ENCODE data around the gene PTPRC. TPM values are rescaled to one million over a fixed set of nuclear protein-coding genes. Genes with fewer than 3 reads are reported as not detected.

Gene PTPRC
- total RNA-seq, 1 experiment from 2014 or later, result 0.11 TPM

DNA sequence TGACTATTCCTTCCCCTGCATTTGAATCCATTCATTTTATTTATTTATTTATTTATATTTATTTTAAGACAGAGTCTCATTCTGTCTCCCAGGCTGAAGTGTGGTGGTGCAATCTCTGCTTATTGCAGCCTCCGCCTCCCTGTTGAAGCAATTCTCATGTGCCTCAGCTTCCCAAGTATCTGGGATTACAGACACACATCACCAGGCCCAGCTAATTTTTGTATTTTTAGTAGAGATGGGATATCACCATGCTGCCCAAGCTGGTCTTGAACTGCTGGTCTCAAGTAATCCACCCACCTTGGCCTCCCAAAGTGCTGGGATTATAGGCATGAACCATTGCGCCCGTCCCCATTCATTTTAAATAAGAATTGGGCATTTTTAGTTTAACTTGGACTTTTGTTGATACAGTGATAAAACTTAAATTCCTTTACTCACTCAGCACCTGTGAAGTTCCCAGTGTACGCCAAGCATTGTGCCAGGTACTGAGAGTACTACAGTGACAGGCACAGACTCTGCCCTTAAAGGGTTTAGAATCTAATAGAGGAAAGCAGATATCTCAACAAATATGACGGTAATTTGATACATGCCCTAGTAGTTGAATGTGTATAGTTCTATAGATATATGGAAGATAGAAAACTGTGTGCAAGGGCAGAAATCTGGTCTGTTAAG is 90.5 kb downstream of the PTPRC start:
- intact Hi-C loops (cut with micrococcal nuclease), result no loop called here
- H4K20me1 ChIP-seq (ENCODE audit: low read length), result no peaks in the 10 kb centered on the region
- no peak overlapping the region for H3K9ac ChIP-seq (ENCODE audit: low read length)
- POLR2A ChIA-PET (ENCODE audit: unreplicated experiment), result interaction anchor here (0.6 kb wide), 1 partner anchor 461 kb away, joined by 5 read pairs; no protein-coding TSS in a partner anchor
- no peaks in the 10 kb centered on the region for H3K4me1 ChIP-seq (ENCODE audit: insufficient read depth, low read length)
- no TSS peak for BruUV-seq (replicated peaks)
- H3K9me3 ChIP-seq (ENCODE audit: low read length), result no peaks in the 10 kb centered on the region
- H3K9me2 ChIP-seq (replicated peaks; ENCODE audit: low read length), result no peaks in the 10 kb centered on the region
- H3K36me3 ChIP-seq (ENCODE audit: low read depth, low read length), result no peaks in the 10 kb centered on the region
- ATAC-seq (no peak), DNase-seq (no peak)
- H2AFZ ChIP-seq (ENCODE audit: low read length), result no peak overlapping the region
- no peak overlapping the region for H3K27ac ChIP-seq (ENCODE audit: low read length)
- TF ChIP-seq EZH2phosphoT487 (IDR thresholded peaks at IDR 0.05; ENCODE audit: borderline replicate concordance, low read length), result no peak
- no peak for TF ChIP-seq CTCF (conservative IDR thresholded peaks at IDR 0.05; ENCODE audit: low read depth, low read length)
- TF ChIP-seq EZH2 (IDR thresholded peaks at IDR 0.05; ENCODE audit: low read length, unreplicated experiment), result no peak
- H3K79me2 ChIP-seq (ENCODE audit: low read length), result no peaks in the 10 kb centered on the region
- no peak overlapping the region for H3K4me2 ChIP-seq (ENCODE audit: low read length)
- H3K27me3 ChIP-seq (ENCODE audit: low read length), result no peaks in the 10 kb centered on the region
- CTCF ChIA-PET, result no interaction called here
- H3K4me3 ChIP-seq (ENCODE audit: low read length), result no peak overlapping the region
- H3F3A ChIP-seq (ENCODE audit: low read length, unreplicated experiment), result no peaks in the 10 kb centered on the region

GRCh38 chr1:198730952-198731351 is 92.1 kb downstream of the PTPRC start:
- no peak overlapping the region for H3K9ac ChIP-seq (ENCODE audit: low read length)
- no peak overlapping the region for H3K4me2 ChIP-seq (ENCODE audit: low read length)
- ChIA-PET CTCF (no interaction called here), POLR2A (ENCODE audit: unreplicated experiment) (no interaction called here)
- DNase-seq (no peak), ATAC-seq (no peak)
- H3K9me3 ChIP-seq (ENCODE audit: low read length), result no peaks in the 10 kb centered on the region
- TF ChIP-seq EZH2 (IDR thresholded peaks at IDR 0.05; ENCODE audit: low read length, unreplicated experiment) (no peak), EZH2phosphoT487 (IDR thresholded peaks at IDR 0.05; ENCODE audit: borderline replicate concordance, low read length) (no peak), CTCF (conservative IDR thresholded peaks at IDR 0.05; ENCODE audit: low read depth, low read length) (no peak)
- H3K79me2 ChIP-seq (ENCODE audit: low read length), result no peaks in the 10 kb centered on the region
- H4K20me1 ChIP-seq (ENCODE audit: low read length), result no peaks in the 10 kb centered on the region
- intact Hi-C loops (cut with micrococcal nuclease), result no loop called here
- no peaks in the 10 kb centered on the region for H3F3A ChIP-seq (ENCODE audit: low read length, unreplicated experiment)
- BruUV-seq (replicated peaks), result no TSS peak
- H3K36me3 ChIP-seq (ENCODE audit: low read depth, low read length), result no peaks in the 10 kb centered on the region
- H3K27ac ChIP-seq (ENCODE audit: low read length), result no peak overlapping the region
- no peaks in the 10 kb centered on the region for H3K27me3 ChIP-seq (ENCODE audit: low read length)
- H3K4me3 ChIP-seq (ENCODE audit: low read length), result no peak overlapping the region
- H3K4me1 ChIP-seq (ENCODE audit: insufficient read depth, low read length), result no peaks in the 10 kb centered on the region
- H2AFZ ChIP-seq (ENCODE audit: low read length), result no peak overlapping the region
- no peaks in the 10 kb centered on the region for H3K9me2 ChIP-seq (replicated peaks; ENCODE audit: low read length)

DNA sequence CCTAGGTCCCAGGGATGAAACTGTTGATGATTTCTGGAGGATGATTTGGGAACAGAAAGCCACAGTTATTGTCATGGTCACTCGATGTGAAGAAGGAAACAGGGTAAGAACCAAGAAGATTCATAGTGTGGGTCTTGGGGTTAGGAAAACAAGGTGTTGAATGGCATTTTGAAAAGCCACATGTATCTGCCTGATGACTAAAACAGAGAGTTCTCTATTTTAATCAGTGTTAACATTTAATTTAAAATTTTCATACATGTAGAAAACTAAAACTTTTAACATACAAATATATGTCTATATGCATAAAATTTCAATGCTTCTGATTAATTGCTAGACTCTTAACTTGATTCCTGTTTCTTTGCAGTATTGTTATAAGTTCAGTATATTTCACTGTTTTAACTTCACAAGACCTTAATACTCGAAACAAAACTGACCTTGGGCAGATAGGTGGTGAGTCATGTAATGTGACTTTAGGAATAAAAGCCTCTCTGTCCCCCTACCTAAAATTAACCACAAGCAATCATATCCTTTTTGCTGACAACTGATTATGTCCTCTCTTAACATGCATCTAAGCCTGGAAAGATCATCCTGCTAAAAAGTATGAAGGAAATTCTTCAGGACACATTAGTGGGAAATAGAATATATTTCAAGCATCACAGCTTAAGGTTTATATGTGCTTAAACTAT is 95.6 kb downstream of the PTPRC start:
- Histone ChIP-seq H3F3A (ENCODE audit: low read length, unreplicated experiment) (no peaks in the 10 kb centered on the region), H3K9me2 (replicated peaks; ENCODE audit: low read length) (no peaks in the 10 kb centered on the region), H3K4me2 (ENCODE audit: low read length) (no peak overlapping the region), H3K9ac (ENCODE audit: low read length) (no peak overlapping the region), H3K79me2 (ENCODE audit: low read length) (no peaks in the 10 kb centered on the region), H4K20me1 (ENCODE audit: low read length) (no peaks in the 10 kb centered on the region), H3K27ac (ENCODE audit: low read length) (no peak overlapping the region), H3K9me3 (ENCODE audit: low read length) (no peaks in the 10 kb centered on the region), H3K36me3 (ENCODE audit: low read depth, low read length) (no peaks in the 10 kb centered on the region), H3K4me1 (ENCODE audit: insufficient read depth, low read length) (no peaks in the 10 kb centered on the region), H2AFZ (ENCODE audit: low read length) (no peak overlapping the region), H3K27me3 (ENCODE audit: low read length) (no peaks in the 10 kb centered on the region), H3K4me3 (ENCODE audit: low read length) (no peak overlapping the region)
- ChIA-PET CTCF (no interaction called here), POLR2A (ENCODE audit: unreplicated experiment) (no interaction called here)
- no peak for ATAC-seq
- intact Hi-C loops (cut with micrococcal nuclease), result no loop called here
- BruUV-seq (replicated peaks), result no TSS peak
- DNase-seq, result no peak
- no peak for TF ChIP-seq CTCF (conservative IDR thresholded peaks at IDR 0.05; ENCODE audit: low read depth, low read length)
